OCI-LY1 (cell line): ENCODE data around the gene CRYBB1.

Experiments
- CTCF ChIP-seq: fragments of 200-600 bp; sonication (generic), shearing (Covaris generic); IDR thresholded peaks from 2 replicates; pipeline ENCODE4 v1.5.1; 2017; ENCODE audit warnings: mild to moderate bottlenecking, antibody characterized with exemption, low read length, moderate library complexity, mixed read lengths
- EZH2 ChIP-seq: fragments of 200-600 bp; sonication (generic), shearing (Covaris generic); IDR thresholded peaks from 2 replicates; pipeline ENCODE4 v1.8.0; 2017; ENCODE audit warnings: borderline replicate concordance, mixed run types, mild to moderate bottlenecking, antibody characterized with exemption, low read length, moderate library complexity, mixed read lengths

GRCh38 chr22:26646158-26646557 lies 28.3 kb upstream of the CRYBB1 start:
- TF ChIP-seq CTCF (no peak), EZH2 (no peak)
